GM18505 (cell line): Measurements from ENCODE around the gene CDH5.
A peak's percentile ranks its signal among the peaks of the same experiment; 100 is the strongest.

Experiments used
- ATAC-seq: cut with Tn5 transposase; IDR thresholded peaks from one replicate; pipeline ENCODE4 v1.9.1; 2021; ENCODE audit not compliant: unreplicated experiment
- POLR2A ChIP-seq: IDR thresholded peaks from 4 replicates; pipeline ENCODE4 v1.6.1; 2011; ENCODE audit warnings: borderline replicate concordance; ENCODE audit not compliant: insufficient read depth, insufficient read length; ENCODE audit errors: extremely low read depth

CDH5 gene

GRCh38 chr16:66397736-66398433 is 31.4 kb downstream of the CDH5 start:
- TF ChIP-seq POLR2A, result no peak
- no peak for ATAC-seq

GRCh38 chr16:66399031-66399430 is 32.5 kb downstream of the CDH5 start:
- no peak for ATAC-seq
- TF ChIP-seq POLR2A, result no peak

- no peak for TF ChIP-seq POLR2A
- no peak for ATAC-seq
Observed at GRCh38 chr16:66399930-66400329, 33.4 kb downstream of the CDH5 start.

- no peak for TF ChIP-seq POLR2A
- ATAC-seq, result no peak
Observed at GRCh38 chr16:66400503-66401380, 34.3 kb downstream of the CDH5 start.

- no peak for ATAC-seq
- TF ChIP-seq POLR2A, result no peak
Observed at GRCh38 chr16:66401610-66402009, 35.1 kb downstream of the CDH5 start.

GRCh38 chr16:66402166-66402565 is 35.7 kb downstream of the CDH5 start:
- TF ChIP-seq POLR2A, result no peak
- no peak for ATAC-seq

GRCh38 chr16:66402591-66403230 is 36.2 kb downstream of the CDH5 start:
- ATAC-seq, result no peak

GRCh38 chr16:66403531-66404145 is 37.1 kb downstream of the CDH5 start:
- ATAC-seq, result no peak
- TF ChIP-seq POLR2A, result no peak

More at GRCh38 chr16:66402591-66403230, 36.2 kb downstream of the CDH5 start:
- TF ChIP-seq POLR2A, result no peak

GRCh38 chr16:66405057-66405783 is 38.7 kb downstream of the CDH5 start:
- ATAC-seq, result no peak
- no peak for TF ChIP-seq POLR2A

GRCh38 chr16:66406534-66407221 is 40.2 kb downstream of the CDH5 start:
- no peak for TF ChIP-seq POLR2A

GRCh38 chr16:66408163-66409048 is 41.9 kb downstream of the CDH5 start:
- TF ChIP-seq POLR2A, result no peak
- no peak for ATAC-seq

More at GRCh38 chr16:66406534-66407221, 40.2 kb downstream of the CDH5 start:
- peak; percentile 86 for ATAC-seq
